BE2C (cell line): ENCODE results near the gene VSIG10.

Experiments used
- DNase-seq: peaks from one replicate; pipeline ENCODE4 v3.0.0-alpha.2; 2020
- H3K27me3 ChIP-seq: fragments of 250-450 bp; sonication (Bioruptor Pico); 2 replicates; pipeline ENCODE4 v1.5.1; 2020; ENCODE audit warnings: mild to moderate bottlenecking
- H3K36me3 ChIP-seq: fragments of 250-450 bp; sonication (Bioruptor Pico); 2 replicates; pipeline ENCODE4 v1.5.1; 2020; ENCODE audit warnings: mild to moderate bottlenecking
- H3K4me1 ChIP-seq: fragments of 250-450 bp; sonication (Bioruptor Pico); 2 replicates; pipeline ENCODE4 v1.5.1; 2020
- H3K4me3 ChIP-seq: 2 replicates; pipeline ENCODE4 v1.5.1; 2011; ENCODE audit warnings: low read depth, low read length
- H3K9me3 ChIP-seq: fragments of 250-450 bp; sonication (Bioruptor Pico); 2 replicates; pipeline ENCODE4 v1.5.1; 2020
- TF ChIP-seq, protein P1 (sequence below): IDR thresholded peaks from 2 replicates; pipeline ENCODE4 v1.5.1; 2012; ENCODE audit warnings: mild to moderate bottlenecking, low read depth, low read length

Gene VSIG10

DNA sequence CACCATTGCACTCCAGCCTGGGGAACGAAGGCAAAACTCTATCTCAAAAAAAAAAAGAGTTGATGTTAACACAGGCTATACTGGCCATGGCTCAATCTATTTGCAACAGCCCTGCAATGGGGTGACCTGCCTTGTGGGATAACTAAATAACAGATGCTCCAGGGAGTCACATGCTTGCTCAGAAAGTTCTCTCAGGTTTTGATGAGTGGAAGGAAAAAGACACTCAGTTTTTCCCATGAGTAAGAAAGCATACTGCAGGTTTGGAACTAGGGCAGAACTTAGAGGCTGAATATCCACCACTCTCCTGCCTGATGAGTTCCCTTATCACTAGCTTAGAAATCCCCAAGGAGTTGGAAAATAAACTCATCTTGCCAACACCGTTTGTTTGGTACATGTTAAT is 59.7 kb downstream of the VSIG10 start:
- Histone ChIP-seq H3K4me3 (no peak overlapping the region), H3K9me3 (no peaks in the 10 kb centered on the region), H3K4me1 (no peaks in the 10 kb centered on the region), H3K36me3 (peaks cover 26% of the 10 kb centered on the region), H3K27me3 (no peaks in the 10 kb centered on the region)
- DNase-seq, result no peak
- TF ChIP-seq, protein P1, sequence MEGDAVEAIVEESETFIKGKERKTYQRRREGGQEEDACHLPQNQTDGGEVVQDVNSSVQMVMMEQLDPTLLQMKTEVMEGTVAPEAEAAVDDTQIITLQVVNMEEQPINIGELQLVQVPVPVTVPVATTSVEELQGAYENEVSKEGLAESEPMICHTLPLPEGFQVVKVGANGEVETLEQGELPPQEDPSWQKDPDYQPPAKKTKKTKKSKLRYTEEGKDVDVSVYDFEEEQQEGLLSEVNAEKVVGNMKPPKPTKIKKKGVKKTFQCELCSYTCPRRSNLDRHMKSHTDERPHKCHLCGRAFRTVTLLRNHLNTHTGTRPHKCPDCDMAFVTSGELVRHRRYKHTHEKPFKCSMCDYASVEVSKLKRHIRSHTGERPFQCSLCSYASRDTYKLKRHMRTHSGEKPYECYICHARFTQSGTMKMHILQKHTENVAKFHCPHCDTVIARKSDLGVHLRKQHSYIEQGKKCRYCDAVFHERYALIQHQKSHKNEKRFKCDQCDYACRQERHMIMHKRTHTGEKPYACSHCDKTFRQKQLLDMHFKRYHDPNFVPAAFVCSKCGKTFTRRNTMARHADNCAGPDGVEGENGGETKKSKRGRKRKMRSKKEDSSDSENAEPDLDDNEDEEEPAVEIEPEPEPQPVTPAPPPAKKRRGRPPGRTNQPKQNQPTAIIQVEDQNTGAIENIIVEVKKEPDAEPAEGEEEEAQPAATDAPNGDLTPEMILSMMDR, result no peak

GRCh38 chr12:118042091-118042490 is 61.7 kb downstream of the VSIG10 start:
- Histone ChIP-seq H3K27me3 (no peaks in the 10 kb centered on the region), H3K4me3 (no peak overlapping the region), H3K4me1 (no peaks in the 10 kb centered on the region), H3K36me3 (peaks cover 38% of the 10 kb centered on the region), H3K9me3 (no peaks in the 10 kb centered on the region)
- no peak for DNase-seq
- TF ChIP-seq, protein P1, result no peak

DNA sequence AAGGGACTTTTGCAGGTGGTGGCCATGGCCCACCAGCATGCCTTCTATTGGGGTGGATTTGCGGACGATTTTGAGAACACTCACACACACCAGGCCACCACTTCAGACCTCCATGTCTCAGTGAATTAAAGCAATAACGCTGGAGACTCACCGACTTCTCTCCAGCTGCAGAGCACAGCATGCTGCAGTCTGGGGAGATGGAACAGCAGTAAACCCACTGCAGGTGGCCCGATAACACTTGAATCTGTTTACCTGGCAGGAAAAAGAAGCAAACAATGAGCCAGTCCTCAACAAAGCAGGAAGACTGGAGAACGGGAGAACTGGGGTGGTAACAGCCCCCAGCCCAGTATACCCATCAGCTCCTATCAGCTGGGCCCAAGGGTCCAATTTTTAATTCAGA is 65.7 kb downstream of the VSIG10 start:
- H3K4me1 ChIP-seq, result no peaks in the 10 kb centered on the region; the same call in 1 of the 2 replicates
- H3K4me3 ChIP-seq, result no peak overlapping the region
- H3K36me3 ChIP-seq, result peaks cover 65% of the 10 kb centered on the region
- TF ChIP-seq, protein P1, result no peak
- no peak for DNase-seq
- no peaks in the 10 kb centered on the region for H3K27me3 ChIP-seq
- no peaks in the 10 kb centered on the region for H3K9me3 ChIP-seq

DNA sequence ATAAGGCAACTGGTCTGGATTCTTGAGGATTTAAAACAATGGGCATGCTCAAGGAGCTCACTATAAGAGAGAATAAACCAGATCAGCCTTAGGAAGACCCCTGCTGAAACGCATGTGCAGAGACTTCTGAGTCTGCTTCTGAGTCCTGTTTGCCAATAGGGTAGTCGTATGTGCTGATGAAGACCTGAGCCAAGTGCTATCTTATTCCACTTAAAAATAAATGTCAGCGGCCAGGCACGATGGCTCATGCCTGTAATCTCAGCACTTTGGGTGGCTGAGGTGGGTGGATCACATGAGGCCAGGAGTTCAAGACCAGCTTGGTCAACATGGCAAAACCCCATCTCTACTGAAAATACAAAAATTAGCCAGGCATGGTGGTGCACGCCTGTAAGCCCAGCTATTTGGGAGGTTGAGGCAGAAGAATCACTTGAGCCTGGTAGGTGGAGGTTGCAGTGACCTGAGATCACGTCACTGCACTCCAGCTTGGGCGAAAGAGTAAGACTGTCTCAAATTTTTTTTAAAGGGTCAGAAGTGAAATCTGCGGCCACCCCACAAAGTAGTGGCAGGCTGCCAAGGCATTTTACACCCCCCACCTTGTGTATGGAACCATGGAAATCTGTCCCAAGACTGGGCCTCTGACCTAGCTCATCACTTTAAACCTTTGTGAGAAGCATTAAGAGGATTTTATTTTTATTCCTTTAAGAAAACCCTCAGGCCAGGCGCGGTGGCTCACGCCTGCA is 67.0 kb downstream of the VSIG10 start:
- TF ChIP-seq, protein P1, result no peak
- Histone ChIP-seq H3K27me3 (no peaks in the 10 kb centered on the region), H3K4me3 (no peak overlapping the region), H3K4me1 (no peaks in the 10 kb centered on the region; the same call in 1 of the 2 replicates), H3K9me3 (no peaks in the 10 kb centered on the region), H3K36me3 (peaks cover 73% of the 10 kb centered on the region)
- no peak for DNase-seq

DNA sequence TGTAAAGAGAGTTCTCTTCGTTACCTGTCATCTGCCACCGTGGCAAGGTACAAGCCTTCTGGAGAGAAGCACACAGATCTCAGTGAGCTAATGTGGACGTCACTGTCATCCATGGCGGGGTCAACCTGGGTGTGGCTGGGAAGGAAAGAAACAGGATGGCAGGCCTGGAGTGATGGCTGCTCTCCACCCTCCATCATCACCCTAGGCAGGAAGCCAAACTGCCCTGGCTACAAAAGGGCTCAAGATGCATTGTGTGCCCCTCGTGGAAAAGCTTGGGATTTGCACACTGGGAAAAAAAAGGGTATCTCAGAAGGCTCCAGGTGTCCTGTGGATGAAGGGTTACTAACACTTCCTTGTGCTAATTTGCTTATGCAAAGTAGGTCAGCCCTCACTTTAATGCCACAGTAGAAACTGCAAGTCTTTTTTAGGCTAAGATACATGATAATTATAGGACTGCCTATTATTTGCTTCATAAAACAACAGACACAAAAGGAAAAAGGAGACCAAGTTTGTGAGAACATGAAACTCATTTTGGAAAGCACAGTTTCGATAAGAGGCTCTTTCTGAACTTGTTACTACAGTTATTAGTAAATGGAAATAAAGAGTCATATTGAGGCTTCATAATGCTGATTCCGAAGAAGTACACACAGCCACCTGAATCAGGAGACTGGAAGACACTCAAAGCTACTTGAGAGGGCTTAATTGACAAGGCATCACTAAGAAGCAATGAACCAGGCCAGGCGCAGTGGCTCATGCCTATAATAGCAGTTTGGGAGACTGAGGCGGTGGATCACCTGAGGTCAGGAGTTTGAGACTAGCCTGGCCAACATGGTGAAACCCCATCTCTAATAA is 68.4 kb downstream of the VSIG10 start:
- Histone ChIP-seq H3K9me3 (no peaks in the 10 kb centered on the region), H3K4me1 (no peaks in the 10 kb centered on the region; the same call in 1 of the 2 replicates), H3K27me3 (no peaks in the 10 kb centered on the region), H3K36me3 (peaks cover 74% of the 10 kb centered on the region), H3K4me3 (no peak overlapping the region)
- peak; percentile 42 for DNase-seq
- TF ChIP-seq, protein P1, result 0 out of 2 replicates have a peak, but pooled peaks have one; percentile 21
